WTC11 (cell line): Measurements from ENCODE around the gene PEAK3. TPM values are rescaled to one million over a fixed set of nuclear protein-coding genes. Genes with fewer than 3 reads are reported as not detected.

Experiments used
- ATAC-seq: fragments of 200-7000 bp; cut with Tn5 transposase; 2 replicates; pipeline ENCODE4 v1.10.0; 2021; ENCODE audit warnings: mild to moderate bottlenecking, moderate library complexity
- CTCF ChIA-PET: fragments of 300-600 bp; sonication (Branson Sonifier 250); formaldehyde crosslinking; loops from one replicate; lab custom pipeline; 2021; ENCODE audit warnings: antibody characterized with exemption; lab: Charles Lee
- POLR2A ChIA-PET: fragments of 350-600 bp; sonication (Branson Sonifier 250); formaldehyde crosslinking; loops from one replicate; lab custom pipeline; 2021; ENCODE audit warnings: antibody characterized with exemption; lab: Charles Lee
- DNase-seq: peaks from one replicate; pipeline ENCODE4 v3.0.0; 2021; ENCODE audit warnings: low spot score
- H3K27ac Mint-ChIP-seq: 2 replicates; pipeline ENCODE4 v1.8.0; 2021; ENCODE audit warnings: mixed read lengths
- H3K27me3 Mint-ChIP-seq: 2 replicates; pipeline ENCODE4 v1.8.0; 2021; ENCODE audit warnings: low read depth, mild to moderate bottlenecking, moderate library complexity, mixed read lengths
- H3K36me3 Mint-ChIP-seq: 2 replicates; pipeline ENCODE4 v1.8.0; 2021; ENCODE audit warnings: mixed read lengths
- H3K4me1 Mint-ChIP-seq: 2 replicates; pipeline ENCODE4 v1.8.0; 2022; ENCODE audit warnings: mixed read lengths
- H3K4me3 Mint-ChIP-seq: 2 replicates; pipeline ENCODE4 v1.8.0; 2021; ENCODE audit warnings: mild to moderate bottlenecking, moderate library complexity, mixed read lengths
- H3K9me3 Mint-ChIP-seq: 2 replicates; pipeline ENCODE4 v1.8.0; 2021; ENCODE audit warnings: mixed read lengths
- AR ChIP-seq: fragments of 250-450 bp; sonication (Bioruptor Pico); IDR thresholded peaks from 2 replicates; pipeline ENCODE4 v1.9.0; 2021; ENCODE audit warnings: mild to moderate bottlenecking
- CBFB ChIP-seq: sonication (generic); formaldehyde crosslinking; IDR thresholded peaks from 2 replicates; pipeline ENCODE4 v1.8.1; 2022; ENCODE audit warnings: mild to moderate bottlenecking, low read depth, missing genetic modification reagents
- ETV6 ChIP-seq: sonication (generic); formaldehyde crosslinking; IDR thresholded peaks from 2 replicates; pipeline ENCODE4 v1.8.1; 2022; ENCODE audit warnings: mild to moderate bottlenecking, missing genetic modification reagents
- GABPB1 ChIP-seq: sonication (generic); formaldehyde crosslinking; IDR thresholded peaks from 2 replicates; pipeline ENCODE4 v1.8.1; 2023; ENCODE audit warnings: mild to moderate bottlenecking, missing genetic modification reagents
- IRF2 ChIP-seq: sonication (generic); formaldehyde crosslinking; IDR thresholded peaks from 2 replicates; pipeline ENCODE4 v1.8.0; 2022; ENCODE audit warnings: low read depth, missing genetic modification reagents, borderline replicate concordance
- MXD4 ChIP-seq: fragments of 250-450 bp; sonication (Bioruptor Pico); IDR thresholded peaks from 2 replicates; pipeline ENCODE4 v1.8.0; 2021; ENCODE audit warnings: mild to moderate bottlenecking, moderate library complexity, borderline replicate concordance
- NR3C1 ChIP-seq: sonication (generic); formaldehyde crosslinking; conservative IDR thresholded peaks from 2 replicates; pipeline ENCODE4 v1.8.1; 2023; ENCODE audit warnings: low read depth, mild to moderate bottlenecking, missing genetic modification reagents
- RORB ChIP-seq: fragments of 250-450 bp; sonication (Bioruptor Pico); IDR thresholded peaks from 2 replicates; pipeline ENCODE4 v1.9.0; 2021; ENCODE audit warnings: mild to moderate bottlenecking
- SMAD3 ChIP-seq: sonication (generic); formaldehyde crosslinking; IDR thresholded peaks from 2 replicates; pipeline ENCODE4 v1.8.0; 2022; ENCODE audit warnings: missing genetic modification reagents, mild to moderate bottlenecking, borderline replicate concordance
- TEAD1 ChIP-seq: sonication (generic); formaldehyde crosslinking; IDR thresholded peaks from 2 replicates; pipeline ENCODE4 v1.8.0; 2022; ENCODE audit warnings: mild to moderate bottlenecking, missing genetic modification reagents
- TP53 ChIP-seq: sonication (generic); formaldehyde crosslinking; IDR thresholded peaks from 2 replicates; pipeline ENCODE4 v1.8.1; 2023; ENCODE audit warnings: mild to moderate bottlenecking, missing genetic modification reagents
- USF2 ChIP-seq: sonication (generic); formaldehyde crosslinking; IDR thresholded peaks from 2 replicates; pipeline ENCODE4 v1.8.1; 2023; ENCODE audit warnings: mild to moderate bottlenecking, missing genetic modification reagents, moderate library complexity
- ZBTB21 ChIP-seq: sonication (generic); formaldehyde crosslinking; IDR thresholded peaks from 2 replicates; pipeline ENCODE4 v1.8.1; 2023; ENCODE audit warnings: mild to moderate bottlenecking, missing genetic modification reagents, borderline replicate concordance
- ZMAT4 ChIP-seq: fragments of 250-450 bp; sonication (Bioruptor Pico); IDR thresholded peaks from 2 replicates; pipeline ENCODE4 v1.9.0; 2021; ENCODE audit warnings: mild to moderate bottlenecking
- total RNA-seq: library from RNA; stranded (reverse); gene quantifications from 3 replicates; pipeline ENCODE4 v1.2.3, GENCODE V29; 2021
- TF ChIP-seq, protein P1 (sequence below): sonication (generic); formaldehyde crosslinking; IDR thresholded peaks from 2 replicates; pipeline ENCODE4 v1.8.0; 2022; ENCODE audit warnings: missing genetic modification reagents
- TF ChIP-seq, protein P2 (sequence below): sonication (generic); formaldehyde crosslinking; conservative IDR thresholded peaks from 2 replicates; pipeline ENCODE4 v1.8.1; 2023; ENCODE audit warnings: mild to moderate bottlenecking, low read depth, missing genetic modification reagents, moderate library complexity

PEAK3 gene
- total RNA-seq, 1 experiment from 2014 or later, result not detected

DNA sequence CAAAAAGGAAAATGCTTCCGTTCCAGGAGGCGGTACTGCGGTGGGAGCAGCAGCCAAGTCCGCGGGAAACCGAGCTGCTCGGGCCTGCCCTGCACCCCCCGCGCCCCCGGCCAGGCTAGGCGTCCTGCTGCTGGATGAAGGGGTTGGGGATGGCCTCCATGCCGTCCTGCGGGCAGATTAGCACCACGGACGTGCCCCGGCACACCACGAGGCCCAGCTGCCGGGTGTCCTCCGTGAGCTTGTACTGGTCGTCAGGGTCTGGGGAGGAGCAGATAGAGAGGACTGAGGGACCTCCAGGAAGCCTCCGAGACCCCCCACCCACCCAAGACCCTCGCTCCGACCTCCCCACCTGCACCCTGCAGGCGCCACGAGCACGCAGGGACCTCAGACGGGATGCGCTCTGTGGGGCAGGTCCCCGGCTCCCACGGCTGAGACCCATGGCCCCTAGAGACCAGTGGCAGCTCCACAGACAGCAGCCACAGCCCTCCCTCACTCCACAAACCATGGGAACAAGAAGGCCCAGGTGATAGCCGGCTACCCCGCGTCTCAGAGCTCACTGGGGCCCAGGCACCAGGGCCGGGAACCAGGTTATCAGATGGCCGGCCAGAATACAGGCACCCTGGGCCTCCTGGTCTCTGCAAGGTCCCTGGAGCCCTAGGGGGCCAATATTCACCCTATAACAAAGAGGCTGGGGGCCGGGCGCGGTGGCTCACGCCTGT is 39.7 kb upstream of the PEAK3 start:
- ChIA-PET POLR2A (interaction anchor here (0.6 kb wide), 1 partner anchor 49 kb away, joined by 3 read pairs; no protein-coding TSS in a partner anchor), CTCF (interaction anchor here (1.2 kb wide), 1 partner anchor 69 kb away, joined by 4 read pairs; no protein-coding TSS in a partner anchor)
- TF ChIP-seq CBFB (CRISPR knock-in tag) (no peak), TEAD1 (CRISPR knock-in tag) (no peak), ETV6 (no peak)
- H3K4me3 Mint-ChIP-seq, result no peak overlapping the region
- ATAC-seq, result no peak
- no peaks in the 10 kb centered on the region for H3K27me3 Mint-ChIP-seq
- no peak overlapping the region for H3K27ac Mint-ChIP-seq
- H3K36me3 Mint-ChIP-seq, result peaks cover 13% of the 10 kb centered on the region
- no peaks in the 10 kb centered on the region for H3K9me3 Mint-ChIP-seq
- no peak for DNase-seq
- H3K4me1 Mint-ChIP-seq, result no peaks in the 10 kb centered on the region

GRCh38 chr19:2320939-2321338 is 39.0 kb upstream of the PEAK3 start:
- Mint-ChIP-seq H3K9me3 (no peaks in the 10 kb centered on the region), H3K4me1 (no peaks in the 10 kb centered on the region), H3K27me3 (no peaks in the 10 kb centered on the region), H3K4me3 (no peak overlapping the region), H3K27ac (no peak overlapping the region), H3K36me3 (peaks cover 11% of the 10 kb centered on the region)
- CTCF ChIA-PET, result interaction anchor here (1.2 kb wide), 1 partner anchor 68 kb away, joined by 4 read pairs; no protein-coding TSS in a partner anchor
- DNase-seq (no peak), ATAC-seq (no peak)
- no peak for TF ChIP-seq SMAD3
- no peak for TF ChIP-seq ZBTB21 (CRISPR knock-in tag)
- no peak for TF ChIP-seq TP53 (CRISPR knock-in tag)
- TF ChIP-seq RORB (CRISPR knock-in tag), result no peak
- TF ChIP-seq USF2 (CRISPR knock-in tag), result no peak
- no peak for TF ChIP-seq AR (CRISPR knock-in tag)
- no peak for TF ChIP-seq ZMAT4 (CRISPR knock-in tag)
- TF ChIP-seq MXD4 (CRISPR knock-in tag), result no peak
- no peak for TF ChIP-seq IRF2 (CRISPR knock-in tag)
- POLR2A ChIA-PET, result no interaction called here

DNA sequence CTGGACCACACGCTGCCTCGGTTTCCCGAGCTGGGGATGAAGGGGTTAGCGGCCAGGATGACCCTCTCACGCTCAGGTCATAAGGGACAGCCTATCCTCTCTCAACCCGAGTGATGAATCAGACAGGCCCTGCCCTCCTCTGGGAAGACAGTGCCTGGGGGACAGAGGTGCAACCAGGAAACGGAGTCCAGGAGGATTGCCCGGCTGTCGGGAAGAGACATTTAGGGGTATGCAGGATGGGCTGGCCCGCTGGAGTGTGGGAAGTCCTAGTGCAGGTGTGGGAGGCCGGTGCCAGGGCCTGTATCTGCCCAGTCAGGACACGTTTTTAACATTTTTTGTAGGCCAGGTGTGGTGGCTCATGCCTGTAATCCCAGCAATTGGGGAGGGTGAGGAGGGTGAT is 38.1 kb upstream of the PEAK3 start:
- H3K9me3 Mint-ChIP-seq, result peaks cover 5% of the 10 kb centered on the region
- peaks cover 4% of the 10 kb centered on the region for H3K27me3 Mint-ChIP-seq
- peaks cover 12% of the 10 kb centered on the region for H3K36me3 Mint-ChIP-seq
- no peak overlapping the region for H3K27ac Mint-ChIP-seq
- ChIA-PET CTCF (interaction anchor here (1.3 kb wide), 1 partner anchor 121 kb away, joined by 3 read pairs; no protein-coding TSS in a partner anchor), POLR2A (interaction anchor here (0.6 kb wide), 1 partner anchor 48 kb away, joined by 3 read pairs; no protein-coding TSS in a partner anchor)
- H3K4me3 Mint-ChIP-seq, result no peak overlapping the region
- DNase-seq (no peak), ATAC-seq (no peak)
- no peaks in the 10 kb centered on the region for H3K4me1 Mint-ChIP-seq
- TF ChIP-seq, protein P1, sequence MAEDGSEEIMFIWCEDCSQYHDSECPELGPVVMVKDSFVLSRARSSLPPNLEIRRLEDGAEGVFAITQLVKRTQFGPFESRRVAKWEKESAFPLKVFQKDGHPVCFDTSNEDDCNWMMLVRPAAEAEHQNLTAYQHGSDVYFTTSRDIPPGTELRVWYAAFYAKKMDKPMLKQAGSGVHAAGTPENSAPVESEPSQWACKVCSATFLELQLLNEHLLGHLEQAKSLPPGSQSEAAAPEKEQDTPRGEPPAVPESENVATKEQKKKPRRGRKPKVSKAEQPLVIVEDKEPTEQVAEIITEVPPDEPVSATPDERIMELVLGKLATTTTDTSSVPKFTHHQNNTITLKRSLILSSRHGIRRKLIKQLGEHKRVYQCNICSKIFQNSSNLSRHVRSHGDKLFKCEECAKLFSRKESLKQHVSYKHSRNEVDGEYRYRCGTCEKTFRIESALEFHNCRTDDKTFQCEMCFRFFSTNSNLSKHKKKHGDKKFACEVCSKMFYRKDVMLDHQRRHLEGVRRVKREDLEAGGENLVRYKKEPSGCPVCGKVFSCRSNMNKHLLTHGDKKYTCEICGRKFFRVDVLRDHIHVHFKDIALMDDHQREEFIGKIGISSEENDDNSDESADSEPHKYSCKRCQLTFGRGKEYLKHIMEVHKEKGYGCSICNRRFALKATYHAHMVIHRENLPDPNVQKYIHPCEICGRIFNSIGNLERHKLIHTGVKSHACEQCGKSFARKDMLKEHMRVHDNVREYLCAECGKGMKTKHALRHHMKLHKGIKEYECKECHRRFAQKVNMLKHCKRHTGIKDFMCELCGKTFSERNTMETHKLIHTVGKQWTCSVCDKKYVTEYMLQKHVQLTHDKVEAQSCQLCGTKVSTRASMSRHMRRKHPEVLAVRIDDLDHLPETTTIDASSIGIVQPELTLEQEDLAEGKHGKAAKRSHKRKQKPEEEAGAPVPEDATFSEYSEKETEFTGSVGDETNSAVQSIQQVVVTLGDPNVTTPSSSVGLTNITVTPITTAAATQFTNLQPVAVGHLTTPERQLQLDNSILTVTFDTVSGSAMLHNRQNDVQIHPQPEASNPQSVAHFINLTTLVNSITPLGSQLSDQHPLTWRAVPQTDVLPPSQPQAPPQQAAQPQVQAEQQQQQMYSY (CRISPR knock-in tag), result peak; percentile 27; the same call in 1 of the 2 replicates
- TF ChIP-seq RORB (CRISPR knock-in tag) (no peak), NR3C1 (CRISPR knock-in tag) (no peak), AR (CRISPR knock-in tag) (no peak), GABPB1 (CRISPR knock-in tag) (no peak), ZMAT4 (CRISPR knock-in tag) (no peak)
- TF ChIP-seq, protein P2, sequence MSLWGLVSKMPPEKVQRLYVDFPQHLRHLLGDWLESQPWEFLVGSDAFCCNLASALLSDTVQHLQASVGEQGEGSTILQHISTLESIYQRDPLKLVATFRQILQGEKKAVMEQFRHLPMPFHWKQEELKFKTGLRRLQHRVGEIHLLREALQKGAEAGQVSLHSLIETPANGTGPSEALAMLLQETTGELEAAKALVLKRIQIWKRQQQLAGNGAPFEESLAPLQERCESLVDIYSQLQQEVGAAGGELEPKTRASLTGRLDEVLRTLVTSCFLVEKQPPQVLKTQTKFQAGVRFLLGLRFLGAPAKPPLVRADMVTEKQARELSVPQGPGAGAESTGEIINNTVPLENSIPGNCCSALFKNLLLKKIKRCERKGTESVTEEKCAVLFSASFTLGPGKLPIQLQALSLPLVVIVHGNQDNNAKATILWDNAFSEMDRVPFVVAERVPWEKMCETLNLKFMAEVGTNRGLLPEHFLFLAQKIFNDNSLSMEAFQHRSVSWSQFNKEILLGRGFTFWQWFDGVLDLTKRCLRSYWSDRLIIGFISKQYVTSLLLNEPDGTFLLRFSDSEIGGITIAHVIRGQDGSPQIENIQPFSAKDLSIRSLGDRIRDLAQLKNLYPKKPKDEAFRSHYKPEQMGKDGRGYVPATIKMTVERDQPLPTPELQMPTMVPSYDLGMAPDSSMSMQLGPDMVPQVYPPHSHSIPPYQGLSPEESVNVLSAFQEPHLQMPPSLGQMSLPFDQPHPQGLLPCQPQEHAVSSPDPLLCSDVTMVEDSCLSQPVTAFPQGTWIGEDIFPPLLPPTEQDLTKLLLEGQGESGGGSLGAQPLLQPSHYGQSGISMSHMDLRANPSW, result no peak
